IPS-15b (cell line): ENCODE measurements around the gene TADA1.

Source experiments
- H3K27me3 ChIP-seq: one replicate; pipeline ENCODE4 v1.6.1; 2013; ENCODE audit warnings: low read length; ENCODE audit not compliant: control insufficient read depth, insufficient read depth
- H3K36me3 ChIP-seq: one replicate; pipeline ENCODE4 v1.6.1; 2013; ENCODE audit warnings: low read length; ENCODE audit not compliant: control insufficient read depth, insufficient read depth
- H3K4me1 ChIP-seq: one replicate; pipeline ENCODE4 v1.6.1; 2013; ENCODE audit warnings: mild to moderate bottlenecking, low read length; ENCODE audit not compliant: control insufficient read depth, insufficient read depth
- H3K4me3 ChIP-seq: one replicate; pipeline ENCODE4 v1.5.1; 2013; ENCODE audit warnings: low read depth, low read length
- H3K9ac ChIP-seq: one replicate; pipeline ENCODE4 v1.6.1; 2013; ENCODE audit warnings: low read depth, mild to moderate bottlenecking, low read length
- H3K9me3 ChIP-seq: one replicate; pipeline ENCODE4 v1.6.1; 2013; ENCODE audit warnings: mild to moderate bottlenecking, low read length; ENCODE audit not compliant: control insufficient read depth, insufficient read depth

The TADA1 gene

GRCh38 chr1:166865926-166866325 lies 10.1 kb downstream of the TADA1 start:
- H3K9ac ChIP-seq, result no peak overlapping the region
- H3K4me1 ChIP-seq, result peaks cover 10% of the 10 kb centered on the region
- H3K9me3 ChIP-seq, result no peaks in the 10 kb centered on the region
- peaks cover 9% of the 10 kb centered on the region for H3K36me3 ChIP-seq
- no peaks in the 10 kb centered on the region for H3K27me3 ChIP-seq
- H3K4me3 ChIP-seq, result no peak overlapping the region

- no peak overlapping the region for H3K9ac ChIP-seq
- H3K4me1 ChIP-seq, result peaks cover 21% of the 10 kb centered on the region
- H3K27me3 ChIP-seq, result no peaks in the 10 kb centered on the region
- H3K9me3 ChIP-seq, result no peaks in the 10 kb centered on the region
- H3K36me3 ChIP-seq, result peaks cover 8% of the 10 kb centered on the region
- H3K4me3 ChIP-seq, result no peak overlapping the region
Observed at GRCh38 chr1:166859597-166859996, 16.5 kb downstream of the TADA1 start.

GRCh38 chr1:166858726-166859419 lies 17.2 kb downstream of the TADA1 start:
- H3K4me3 ChIP-seq, result no peak overlapping the region
- peaks cover 21% of the 10 kb centered on the region for H3K4me1 ChIP-seq
- H3K36me3 ChIP-seq, result peaks cover 3% of the 10 kb centered on the region
- H3K9ac ChIP-seq, result no peak overlapping the region
- no peaks in the 10 kb centered on the region for H3K9me3 ChIP-seq
- no peaks in the 10 kb centered on the region for H3K27me3 ChIP-seq

GRCh38 chr1:166857995-166858394 lies 18.1 kb downstream of the TADA1 start:
- Histone ChIP-seq H3K4me3 (no peak overlapping the region), H3K9ac (no peak overlapping the region), H3K9me3 (no peaks in the 10 kb centered on the region), H3K27me3 (no peaks in the 10 kb centered on the region), H3K4me1 (peaks cover 21% of the 10 kb centered on the region), H3K36me3 (peaks cover 4% of the 10 kb centered on the region)

GRCh38 chr1:166855558-166855957 lies 20.5 kb downstream of the TADA1 start:
- no peak overlapping the region for H3K9ac ChIP-seq
- H3K27me3 ChIP-seq, result no peaks in the 10 kb centered on the region
- H3K36me3 ChIP-seq, result peaks cover 11% of the 10 kb centered on the region
- H3K4me1 ChIP-seq, result peaks cover 10% of the 10 kb centered on the region
- H3K4me3 ChIP-seq, result no peak overlapping the region
- no peaks in the 10 kb centered on the region for H3K9me3 ChIP-seq

GRCh38 chr1:166852918-166853317 lies 23.1 kb downstream of the TADA1 start:
- H3K4me3 ChIP-seq, result no peak overlapping the region
- H3K9me3 ChIP-seq, result no peaks in the 10 kb centered on the region
- peaks cover 28% of the 10 kb centered on the region for H3K36me3 ChIP-seq
- H3K4me1 ChIP-seq, result no peaks in the 10 kb centered on the region
- no peak overlapping the region for H3K9ac ChIP-seq
- no peaks in the 10 kb centered on the region for H3K27me3 ChIP-seq

- Histone ChIP-seq H3K9ac (no peak overlapping the region), H3K4me3 (no peak overlapping the region), H3K36me3 (peaks cover 55% of the 10 kb centered on the region), H3K9me3 (no peaks in the 10 kb centered on the region), H3K27me3 (no peaks in the 10 kb centered on the region), H3K4me1 (no peaks in the 10 kb centered on the region)
Observed at GRCh38 chr1:166849135-166849534, 26.9 kb downstream of the TADA1 start.

- Histone ChIP-seq H3K36me3 (peaks cover 61% of the 10 kb centered on the region), H3K4me1 (no peaks in the 10 kb centered on the region)
Observed at GRCh38 chr1:166848193-166848592, 27.9 kb downstream of the TADA1 start.

GRCh38 chr1:166844791-166845190 lies 31.3 kb downstream of the TADA1 start:
- Histone ChIP-seq H3K9ac (no peak overlapping the region), H3K4me3 (no peak overlapping the region), H3K9me3 (no peaks in the 10 kb centered on the region), H3K4me1 (no peaks in the 10 kb centered on the region), H3K36me3 (peaks cover 66% of the 10 kb centered on the region), H3K27me3 (no peaks in the 10 kb centered on the region)

More at GRCh38 chr1:166848193-166848592, 27.9 kb downstream of the TADA1 start:
- H3K4me3 ChIP-seq, result no peak overlapping the region
- no peak overlapping the region for H3K9ac ChIP-seq
- H3K9me3 ChIP-seq, result no peaks in the 10 kb centered on the region
- H3K27me3 ChIP-seq, result no peaks in the 10 kb centered on the region

GRCh38 chr1:166843769-166844596 lies 32.1 kb downstream of the TADA1 start:
- no peaks in the 10 kb centered on the region for H3K9me3 ChIP-seq
- H3K27me3 ChIP-seq, result no peaks in the 10 kb centered on the region
- no peak overlapping the region for H3K9ac ChIP-seq
- H3K4me1 ChIP-seq, result no peaks in the 10 kb centered on the region
- peaks cover 63% of the 10 kb centered on the region for H3K36me3 ChIP-seq
- no peak overlapping the region for H3K4me3 ChIP-seq

- Histone ChIP-seq H3K4me3 (no peak overlapping the region), H3K9ac (no peak overlapping the region), H3K36me3 (peaks cover 57% of the 10 kb centered on the region), H3K27me3 (no peaks in the 10 kb centered on the region), H3K9me3 (no peaks in the 10 kb centered on the region), H3K4me1 (peaks cover 3% of the 10 kb centered on the region)
Observed at GRCh38 chr1:166843322-166843721, 32.7 kb downstream of the TADA1 start.
